ENCODE data around the gene SPIN1.

SPIN1 gene

DNA sequence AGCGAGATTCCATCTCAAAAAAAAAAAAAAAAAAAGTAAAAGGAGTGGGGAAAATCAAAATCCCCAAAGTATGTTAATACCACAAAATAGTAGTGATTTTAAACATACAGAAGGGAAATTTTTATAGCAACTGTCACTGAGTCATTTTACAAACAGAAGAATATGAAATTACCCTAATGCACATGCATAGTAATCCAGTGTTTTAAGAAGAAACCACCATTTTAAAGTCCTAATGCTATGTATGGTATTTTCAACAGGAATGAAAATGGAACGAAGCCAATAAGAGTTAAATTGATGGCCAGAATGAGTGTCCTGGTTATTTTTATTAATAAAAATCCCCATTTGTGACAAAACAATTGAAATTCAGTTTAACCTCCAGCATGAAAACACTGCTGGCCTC, 120.1 kb downstream of the SPIN1 start (continued):
- no peak for TF ChIP-seq ZNF701 (tag by site-specific recombination; IDR thresholded peaks at IDR 0.05)
- no peak for TF ChIP-seq ZNF76 (tag by site-specific recombination; IDR thresholded peaks at IDR 0.05; ENCODE audit: borderline replicate concordance, low read depth)
- TF ChIP-seq PRDM1 (tag by site-specific recombination; IDR thresholded peaks at IDR 0.05): no peak

DNA sequence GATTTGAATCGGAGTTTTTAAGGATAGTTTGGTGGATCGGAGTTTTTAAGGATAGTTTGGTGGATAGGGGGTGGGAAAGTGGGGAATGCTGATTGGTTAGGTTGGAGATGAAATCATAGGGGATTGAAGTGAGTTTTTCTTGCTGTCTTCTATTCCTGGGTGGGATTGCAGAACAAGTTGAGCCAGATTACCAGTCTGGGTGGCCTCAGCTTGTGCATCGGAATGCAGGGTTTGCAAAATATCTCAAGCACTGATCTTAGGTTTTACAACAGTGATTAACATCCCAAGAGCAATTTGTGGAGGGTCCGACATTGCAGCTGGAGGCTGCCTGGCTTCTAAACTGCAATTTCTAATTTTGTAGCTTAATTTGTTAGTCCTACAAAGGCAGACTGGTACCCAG, 123.7 kb downstream of the SPIN1 start:
- Histone ChIP-seq H3K4me1 (ENCODE audit: control insufficient read depth, insufficient read depth, low read length) (no peaks in the 10 kb centered on the region), H3K9me3 (ENCODE audit: control insufficient read depth, insufficient read depth, low read depth, low read length) (no peaks in the 10 kb centered on the region), H3K27ac (ENCODE audit: extremely low read depth, low read depth, low read length) (no peak overlapping the region), H3K4me3 (ENCODE audit: low read depth, low read length) (no peak overlapping the region), H3K36me3 (ENCODE audit: control insufficient read depth in 2 of 2, insufficient read depth in 1 of 2, low read length in 2 of 2) (no peaks in the 10 kb centered on the region)
- TF ChIP-seq ZXDB (tag by site-specific recombination; IDR thresholded peaks at IDR 0.05): no peak
- TF ChIP-seq, protein P1, sequence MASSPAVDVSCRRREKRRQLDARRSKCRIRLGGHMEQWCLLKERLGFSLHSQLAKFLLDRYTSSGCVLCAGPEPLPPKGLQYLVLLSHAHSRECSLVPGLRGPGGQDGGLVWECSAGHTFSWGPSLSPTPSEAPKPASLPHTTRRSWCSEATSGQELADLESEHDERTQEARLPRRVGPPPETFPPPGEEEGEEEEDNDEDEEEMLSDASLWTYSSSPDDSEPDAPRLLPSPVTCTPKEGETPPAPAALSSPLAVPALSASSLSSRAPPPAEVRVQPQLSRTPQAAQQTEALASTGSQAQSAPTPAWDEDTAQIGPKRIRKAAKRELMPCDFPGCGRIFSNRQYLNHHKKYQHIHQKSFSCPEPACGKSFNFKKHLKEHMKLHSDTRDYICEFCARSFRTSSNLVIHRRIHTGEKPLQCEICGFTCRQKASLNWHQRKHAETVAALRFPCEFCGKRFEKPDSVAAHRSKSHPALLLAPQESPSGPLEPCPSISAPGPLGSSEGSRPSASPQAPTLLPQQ (tag by site-specific recombination; IDR thresholded peaks at IDR 0.05): no peak
- no peak for TF ChIP-seq ZNF837 (tag by site-specific recombination; IDR thresholded peaks at IDR 0.05)
- TF ChIP-seq ZNF121 (tag by site-specific recombination; IDR thresholded peaks at IDR 0.05): no peak
- TF ChIP-seq, protein P2, sequence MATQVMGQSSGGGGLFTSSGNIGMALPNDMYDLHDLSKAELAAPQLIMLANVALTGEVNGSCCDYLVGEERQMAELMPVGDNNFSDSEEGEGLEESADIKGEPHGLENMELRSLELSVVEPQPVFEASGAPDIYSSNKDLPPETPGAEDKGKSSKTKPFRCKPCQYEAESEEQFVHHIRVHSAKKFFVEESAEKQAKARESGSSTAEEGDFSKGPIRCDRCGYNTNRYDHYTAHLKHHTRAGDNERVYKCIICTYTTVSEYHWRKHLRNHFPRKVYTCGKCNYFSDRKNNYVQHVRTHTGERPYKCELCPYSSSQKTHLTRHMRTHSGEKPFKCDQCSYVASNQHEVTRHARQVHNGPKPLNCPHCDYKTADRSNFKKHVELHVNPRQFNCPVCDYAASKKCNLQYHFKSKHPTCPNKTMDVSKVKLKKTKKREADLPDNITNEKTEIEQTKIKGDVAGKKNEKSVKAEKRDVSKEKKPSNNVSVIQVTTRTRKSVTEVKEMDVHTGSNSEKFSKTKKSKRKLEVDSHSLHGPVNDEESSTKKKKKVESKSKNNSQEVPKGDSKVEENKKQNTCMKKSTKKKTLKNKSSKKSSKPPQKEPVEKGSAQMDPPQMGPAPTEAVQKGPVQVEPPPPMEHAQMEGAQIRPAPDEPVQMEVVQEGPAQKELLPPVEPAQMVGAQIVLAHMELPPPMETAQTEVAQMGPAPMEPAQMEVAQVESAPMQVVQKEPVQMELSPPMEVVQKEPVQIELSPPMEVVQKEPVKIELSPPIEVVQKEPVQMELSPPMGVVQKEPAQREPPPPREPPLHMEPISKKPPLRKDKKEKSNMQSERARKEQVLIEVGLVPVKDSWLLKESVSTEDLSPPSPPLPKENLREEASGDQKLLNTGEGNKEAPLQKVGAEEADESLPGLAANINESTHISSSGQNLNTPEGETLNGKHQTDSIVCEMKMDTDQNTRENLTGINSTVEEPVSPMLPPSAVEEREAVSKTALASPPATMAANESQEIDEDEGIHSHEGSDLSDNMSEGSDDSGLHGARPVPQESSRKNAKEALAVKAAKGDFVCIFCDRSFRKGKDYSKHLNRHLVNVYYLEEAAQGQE (tag by site-specific recombination; IDR thresholded peaks at IDR 0.05): no peak
- TF ChIP-seq SALL2 (tag by site-specific recombination; IDR thresholded peaks at IDR 0.05; ENCODE audit: borderline replicate concordance): no peak
- TF ChIP-seq ZNF398 (tag by site-specific recombination; IDR thresholded peaks at IDR 0.05): no peak
- TF ChIP-seq BCL11B (tag by site-specific recombination; IDR thresholded peaks at IDR 0.05; ENCODE audit: low read depth): no peak
- no peak for TF ChIP-seq ZBTB48 (tag by site-specific recombination; IDR thresholded peaks at IDR 0.05)
- TF ChIP-seq ZFP3 (tag by site-specific recombination; IDR thresholded peaks at IDR 0.05; ENCODE audit: low read depth): no peak
- TF ChIP-seq, protein P3, sequence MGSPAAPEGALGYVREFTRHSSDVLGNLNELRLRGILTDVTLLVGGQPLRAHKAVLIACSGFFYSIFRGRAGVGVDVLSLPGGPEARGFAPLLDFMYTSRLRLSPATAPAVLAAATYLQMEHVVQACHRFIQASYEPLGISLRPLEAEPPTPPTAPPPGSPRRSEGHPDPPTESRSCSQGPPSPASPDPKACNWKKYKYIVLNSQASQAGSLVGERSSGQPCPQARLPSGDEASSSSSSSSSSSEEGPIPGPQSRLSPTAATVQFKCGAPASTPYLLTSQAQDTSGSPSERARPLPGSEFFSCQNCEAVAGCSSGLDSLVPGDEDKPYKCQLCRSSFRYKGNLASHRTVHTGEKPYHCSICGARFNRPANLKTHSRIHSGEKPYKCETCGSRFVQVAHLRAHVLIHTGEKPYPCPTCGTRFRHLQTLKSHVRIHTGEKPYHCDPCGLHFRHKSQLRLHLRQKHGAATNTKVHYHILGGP (tag by site-specific recombination; IDR thresholded peaks at IDR 0.05): no peak
- no peak for TF ChIP-seq GLI4 (tag by site-specific recombination; IDR thresholded peaks at IDR 0.05)
- TF ChIP-seq ZNF488 (tag by site-specific recombination; IDR thresholded peaks at IDR 0.05): no peak
- TF ChIP-seq ZNF19 (tag by site-specific recombination; IDR thresholded peaks at IDR 0.05; ENCODE audit: low read depth): no peak
- TF ChIP-seq ZSCAN23 (tag by site-specific recombination; IDR thresholded peaks at IDR 0.05): no peak
- no peak for TF ChIP-seq KLF8 (tag by site-specific recombination; IDR thresholded peaks at IDR 0.05)
- TF ChIP-seq, protein P4, sequence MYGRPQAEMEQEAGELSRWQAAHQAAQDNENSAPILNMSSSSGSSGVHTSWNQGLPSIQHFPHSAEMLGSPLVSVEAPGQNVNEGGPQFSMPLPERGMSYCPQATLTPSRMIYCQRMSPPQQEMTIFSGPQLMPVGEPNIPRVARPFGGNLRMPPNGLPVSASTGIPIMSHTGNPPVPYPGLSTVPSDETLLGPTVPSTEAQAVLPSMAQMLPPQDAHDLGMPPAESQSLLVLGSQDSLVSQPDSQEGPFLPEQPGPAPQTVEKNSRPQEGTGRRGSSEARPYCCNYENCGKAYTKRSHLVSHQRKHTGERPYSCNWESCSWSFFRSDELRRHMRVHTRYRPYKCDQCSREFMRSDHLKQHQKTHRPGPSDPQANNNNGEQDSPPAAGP (tag by site-specific recombination; IDR thresholded peaks at IDR 0.05): no peak
- TF ChIP-seq MYNN (tag by site-specific recombination; IDR thresholded peaks at IDR 0.05; ENCODE audit: borderline replicate concordance): no peak
- ChIA-PET POLR2A (no interaction called here), CTCF (no interaction called here)
